Measurements from ENCODE around the gene SLC22A4.
A peak's percentile ranks its signal among the peaks of the same experiment; 100 is the strongest.

SLC22A4 gene

GRCh38 chr5:132310141-132310834, 16.1 kb downstream of the SLC22A4 start:
- DNase-seq (ENCODE audit: extremely low read depth, low read depth), result no peak
- no peak for TF ChIP-seq CTCF (IDR thresholded peaks at IDR 0.05; ENCODE audit: low read depth, low read length)

- peak; percentile 18 for DNase-seq (ENCODE audit: extremely low read depth, low read depth)
- TF ChIP-seq CTCF (IDR thresholded peaks at IDR 0.05; ENCODE audit: low read depth, low read length), result no peak
These were observed 19.2 kb downstream of the SLC22A4 start for GRCh38 chr5:132313366-132313765.

- TF ChIP-seq CTCF (IDR thresholded peaks at IDR 0.05; ENCODE audit: low read depth, low read length), result no peak
- DNase-seq (ENCODE audit: extremely low read depth, low read depth), result no peak
These were observed 19.8 kb downstream of the SLC22A4 start for GRCh38 chr5:132313961-132314432.

GRCh38 chr5:132315529-132316067, 21.4 kb downstream of the SLC22A4 start:
- TF ChIP-seq CTCF (IDR thresholded peaks at IDR 0.05; ENCODE audit: low read depth, low read length), result no peak
- no peak for DNase-seq (ENCODE audit: extremely low read depth, low read depth)

- no peak for TF ChIP-seq CTCF (IDR thresholded peaks at IDR 0.05; ENCODE audit: low read depth, low read length)
These were observed 25.8 kb downstream of the SLC22A4 start for GRCh38 chr5:132319975-132320374.

GRCh38 chr5:132321109-132321721, 27.0 kb downstream of the SLC22A4 start:
- no peak for TF ChIP-seq CTCF (IDR thresholded peaks at IDR 0.05; ENCODE audit: low read depth, low read length)
- DNase-seq (ENCODE audit: extremely low read depth, low read depth), result no peak

More at GRCh38 chr5:132319975-132320374, 25.8 kb downstream of the SLC22A4 start:
- no peak for DNase-seq (ENCODE audit: extremely low read depth, low read depth)

- DNase-seq (ENCODE audit: extremely low read depth, low read depth), result no peak
- no peak for TF ChIP-seq CTCF (IDR thresholded peaks at IDR 0.05; ENCODE audit: low read depth, low read length)
These were observed 28.1 kb downstream of the SLC22A4 start for GRCh38 chr5:132322266-132322665.

All from AG09319 (cell line).